Head of caudate nucleus (tissue), 42 donors: ENCODE measurements around the gene PDF.
A peak's percentile ranks its signal among the peaks of the same experiment; 100 is the strongest.
"Not testable (repeated sequence)": the region's sequence is repeated elsewhere in the genome, so short reads cannot be mapped to it uniquely, and the experiment has no call there.

ENCODE experiments used
- DNase-seq, 42 donors: peaks; one replicate each; pipeline versions ENCODE4 v3.0.0 to v3.0.0-alpha.2; 2020 to 2021; ENCODE audit warnings: mixed read lengths in 7 of 42
- intact Hi-C: fragments of 100-400 bp; cut with DNase I; formaldehyde crosslinking; loops from one replicate; pipeline ENCODE4 v1.15.0; 2022

The PDF gene

DNA sequence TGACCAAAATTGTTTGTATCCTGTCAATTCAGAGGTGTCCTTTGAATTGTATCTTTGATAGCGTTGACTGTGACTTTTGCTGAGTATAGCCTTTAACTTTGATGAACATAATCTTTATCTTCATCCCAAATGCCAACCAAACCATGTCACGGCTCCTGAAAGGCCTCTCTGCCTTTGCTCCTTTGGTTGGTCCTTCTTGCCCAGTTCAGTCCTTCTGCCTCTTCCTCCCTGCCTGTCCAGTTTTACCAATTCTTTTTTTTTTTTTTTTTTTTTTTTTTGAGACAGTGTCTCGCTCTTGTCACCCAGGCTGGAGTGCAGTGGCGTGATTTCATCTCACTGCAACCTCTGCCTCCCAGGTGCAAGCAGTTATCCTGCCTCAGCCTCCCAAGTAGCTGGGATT is 32.1 kb downstream of the PDF start:
- intact Hi-C loops, result no loop called here

DNA sequence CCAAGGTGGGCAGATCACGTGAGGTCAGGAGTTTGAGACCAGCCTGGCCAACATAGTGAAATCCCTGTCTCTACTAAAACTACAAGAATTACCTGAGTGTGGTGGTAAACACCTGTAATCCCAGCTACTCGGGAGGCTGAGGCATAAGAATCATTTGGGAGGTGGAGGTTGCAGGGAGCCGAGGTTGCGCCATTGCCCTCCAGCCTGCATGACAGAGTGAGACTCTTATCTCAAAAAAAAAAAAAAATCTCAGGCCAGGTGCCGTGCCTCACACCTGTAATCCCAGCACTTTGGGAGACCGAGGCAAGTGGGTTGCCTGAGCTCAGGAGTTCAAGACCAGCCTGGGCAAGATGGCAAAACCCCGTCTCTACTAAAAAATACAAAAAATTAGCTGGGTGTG is 33.6 kb downstream of the PDF start:
- intact Hi-C loops, DNase-seq: not testable (repeated sequence)

More for the DNA sequence above, 32.1 kb downstream of the PDF start:
- DNase-seq, result no peak

DNA sequence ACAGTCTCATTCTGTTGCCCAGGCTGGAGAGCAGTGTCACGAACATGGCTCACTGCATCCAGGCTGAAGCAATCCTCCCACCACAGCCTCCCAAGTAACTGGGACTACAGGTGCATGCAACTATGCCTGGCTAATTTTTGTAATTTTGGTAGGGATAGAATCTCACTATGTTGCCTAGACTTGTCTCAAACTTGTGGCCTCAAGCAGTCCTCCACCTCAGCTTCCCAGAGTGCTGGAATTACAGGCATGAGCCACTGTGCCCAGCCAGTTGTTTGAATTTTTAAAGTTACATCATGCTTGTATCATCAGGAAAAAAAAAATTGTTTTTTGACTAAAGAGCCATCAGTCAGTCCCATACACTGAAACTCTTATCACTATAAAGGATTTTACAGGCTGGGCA is 36.3 kb downstream of the PDF start:
- DNase-seq, result no peak
- intact Hi-C loops, result no loop called here

DNA sequence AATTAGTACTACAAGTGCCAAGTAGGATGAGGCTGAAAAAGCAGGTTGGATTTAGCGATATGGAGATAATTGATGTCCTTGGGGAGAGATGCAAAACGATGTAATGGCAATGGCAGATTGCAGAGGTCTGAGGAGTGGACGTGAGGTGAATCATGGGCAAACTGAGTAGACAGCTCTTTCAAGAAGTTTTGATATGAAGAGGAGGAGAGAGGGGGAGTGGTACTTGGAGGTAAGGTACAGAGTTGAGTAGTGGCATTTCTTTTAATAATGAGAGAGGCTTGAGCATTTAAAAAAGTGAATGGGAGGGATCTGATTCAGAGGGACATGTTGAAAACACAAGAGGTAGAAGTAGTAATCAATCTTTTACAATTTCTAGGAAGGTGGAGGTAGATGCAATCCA is 37.0 kb downstream of the PDF start:
- intact Hi-C loops, result no loop called here
- no peak for DNase-seq

DNA sequence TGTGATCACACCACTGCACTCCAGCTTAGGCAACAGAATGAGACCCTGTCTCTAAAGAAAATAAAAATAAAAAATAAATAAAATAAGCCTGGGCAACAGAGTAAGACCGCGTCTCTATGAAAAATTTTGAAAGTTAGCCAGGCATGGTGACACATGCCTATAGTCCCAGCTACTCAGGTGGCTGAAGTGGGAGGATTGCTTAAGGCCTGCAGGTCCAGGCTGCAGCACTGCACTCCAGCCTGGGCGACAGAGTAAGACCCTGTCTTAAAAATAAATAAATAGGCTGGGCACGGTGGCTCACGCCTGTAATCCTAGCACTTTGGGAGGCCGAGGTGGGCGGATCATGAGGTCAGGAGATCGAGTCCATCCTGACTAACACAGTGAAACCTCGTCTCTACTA is 38.7 kb downstream of the PDF start:
- intact Hi-C loops, DNase-seq: not testable (repeated sequence)

DNA sequence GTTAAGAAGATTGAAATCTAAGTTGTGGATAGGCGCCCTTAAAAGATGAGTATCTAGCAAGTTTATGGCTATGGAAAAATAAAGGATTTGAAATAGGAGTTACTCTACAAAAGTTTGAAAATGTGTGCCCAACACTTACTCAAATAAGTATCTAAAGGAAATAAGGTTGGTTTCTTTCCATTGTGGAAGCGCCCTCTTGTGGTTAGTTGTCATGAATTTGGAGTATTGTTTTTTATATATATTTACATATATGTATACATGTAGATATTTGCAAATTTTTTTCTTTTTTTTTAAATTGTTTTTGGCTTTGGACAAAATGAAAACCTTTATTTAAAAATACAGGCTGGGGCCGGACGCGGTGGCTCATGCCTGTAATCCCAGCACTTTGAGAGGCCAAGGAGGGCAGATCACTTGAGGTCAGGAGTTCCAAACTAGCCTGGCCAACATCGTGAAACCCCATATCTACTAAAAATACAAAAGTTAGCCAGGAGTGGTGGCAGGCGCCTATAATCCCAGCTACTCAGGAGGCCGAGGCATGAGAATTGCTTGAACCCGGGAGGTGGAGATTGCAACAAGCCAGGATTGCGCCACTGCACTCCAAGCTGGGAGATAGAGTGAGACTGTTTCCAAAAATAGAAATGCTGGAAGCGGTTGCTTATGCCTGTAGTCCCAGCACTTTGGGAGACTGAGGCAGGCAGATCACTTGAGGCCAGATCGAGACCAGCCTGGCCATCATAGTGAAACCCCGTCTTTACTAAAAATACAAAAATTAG is 43.3 kb downstream of the PDF start:
- peak in 16 of 42 donors; percentile 12 to 78 (median 36) for DNase-seq
- intact Hi-C loops, result loop anchor here (10.0 kb wide), 1 partner anchor 132 kb away; no protein-coding TSS in a partner anchor

DNA sequence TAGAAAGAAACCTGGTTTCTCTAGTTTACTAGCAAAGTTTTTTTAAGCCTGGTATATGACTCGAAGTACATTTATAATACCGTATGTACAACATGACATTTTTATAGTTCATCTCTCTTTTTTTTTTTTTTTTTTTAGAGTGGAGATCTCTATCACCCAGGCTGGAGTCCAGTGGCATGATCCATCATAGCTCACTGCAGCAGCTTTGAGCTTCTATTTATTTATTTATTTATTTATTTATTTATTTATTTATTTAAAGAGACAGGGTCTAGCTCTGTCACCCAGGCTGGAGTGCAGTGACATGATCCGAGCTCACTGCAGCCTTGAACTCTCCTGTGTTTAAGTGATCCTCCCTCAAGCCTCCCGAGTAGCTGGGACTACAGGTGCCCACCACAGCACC is 45.1 kb downstream of the PDF start:
- DNase-seq, result no peak
- intact Hi-C loops, result loop anchor here (10.0 kb wide), 1 partner anchor 130 kb away; no protein-coding TSS in a partner anchor

DNA sequence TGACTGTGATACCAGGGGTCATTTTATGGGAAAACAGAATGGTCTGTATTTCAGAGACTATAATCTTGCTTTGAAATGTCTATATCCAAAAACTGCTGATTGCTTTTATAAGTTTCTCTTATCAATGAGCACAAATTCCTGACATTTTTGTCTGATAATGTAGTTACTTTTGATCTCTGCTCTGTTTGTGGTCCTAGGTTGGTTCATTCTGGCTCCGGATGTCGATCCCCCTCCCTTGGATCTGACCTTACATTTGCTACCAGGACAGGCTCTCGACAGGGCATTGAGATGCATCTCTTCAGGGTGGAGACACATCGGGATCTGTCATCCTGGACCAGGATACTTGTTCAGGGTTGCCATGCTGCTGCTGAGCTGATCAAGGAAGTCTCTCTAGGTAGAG is 46.5 kb downstream of the PDF start:
- intact Hi-C loops, result loop anchor here (10.0 kb wide), 1 partner anchor 129 kb away; no protein-coding TSS in a partner anchor

DNA sequence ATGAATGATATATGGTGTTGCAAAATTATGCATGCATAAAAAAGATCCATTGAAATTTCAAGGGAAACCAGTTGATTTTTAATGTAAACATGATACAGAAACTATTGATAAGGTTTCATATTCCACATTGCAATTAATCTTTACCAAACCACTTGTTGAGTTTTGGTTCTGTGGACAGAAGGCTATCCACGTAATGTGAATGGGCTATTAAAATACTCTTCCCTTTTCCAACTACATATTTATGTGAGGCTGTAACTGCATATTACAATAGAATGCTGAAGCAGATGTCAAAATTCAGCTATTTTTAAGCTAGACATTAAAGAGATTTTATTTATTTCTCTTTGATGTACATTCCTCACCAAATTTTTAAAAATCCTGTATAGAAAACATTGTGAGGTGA is 53.0 kb downstream of the PDF start:
- intact Hi-C loops, result no loop called here
- no peak for DNase-seq

More for the DNA sequence above, 46.5 kb downstream of the PDF start:
- no peak for DNase-seq
